Fibroblast of lung (primary cell): ENCODE measurements around the gene RPL18A. TPM values are rescaled to one million over a fixed set of nuclear protein-coding genes. Genes with fewer than 3 reads are reported as not detected.

Source experiments
- DNase-seq, 2 donors: peaks; one replicate each; pipeline versions ENCODE4 v3.0.0 to v3.0.0-alpha.2; 2010; ENCODE audit warnings: low read depth in 2 of 2
- H2AFZ ChIP-seq: 2 replicates; pipeline ENCODE4 v1.5.1; 2012; ENCODE audit warnings: low read length, control low read depth, inconsistent platforms
- H3K27ac ChIP-seq: 2 replicates; pipeline ENCODE4 v1.5.1; 2011; ENCODE audit warnings: low read length, control low read depth; ENCODE audit not compliant: insufficient read depth
- H3K27me3 ChIP-seq: 2 replicates; pipeline ENCODE4 v1.5.1; 2011; ENCODE audit warnings: mild to moderate bottlenecking, low read length; ENCODE audit not compliant: control insufficient read depth, insufficient read depth
- H3K36me3 ChIP-seq: 2 replicates; pipeline ENCODE4 v1.5.1; 2011; ENCODE audit warnings: low read length; ENCODE audit not compliant: control insufficient read depth, insufficient read depth
- H3K4me1 ChIP-seq: 2 replicates; pipeline ENCODE4 v1.5.1; 2011; ENCODE audit warnings: low read length; ENCODE audit not compliant: control insufficient read depth, insufficient read depth; ENCODE audit errors: extremely low read depth
- H3K4me2 ChIP-seq: 2 replicates; pipeline ENCODE4 v1.5.1; 2011; ENCODE audit warnings: low read length, control low read depth; ENCODE audit not compliant: insufficient read depth; ENCODE audit errors: extremely low read depth
- H3K4me3 ChIP-seq, 4 experiments: fragments of 200-600 bp in 1 of 4; sonication (generic) in 1 of 4; replicated peaks in 1 of 4; 2 replicates each; pipeline ENCODE4 v1.5.1; 2011 to 2016; ENCODE audit warnings: low read length in 4 of 4, low read depth in 3 of 4, mild to moderate bottlenecking in 3 of 4, control low read depth in 2 of 4, inconsistent platforms in 1 of 4, mixed read lengths in 1 of 4; ENCODE audit not compliant: insufficient read depth in 1 of 4; ENCODE audit errors: control extremely low read depth in 1 of 4
- H3K79me2 ChIP-seq: 2 replicates; pipeline ENCODE4 v1.5.1; 2012; ENCODE audit warnings: mild to moderate bottlenecking, low read length, inconsistent platforms; ENCODE audit not compliant: control insufficient read depth, insufficient read depth
- H3K9ac ChIP-seq: 2 replicates; pipeline ENCODE4 v1.5.1; 2011; ENCODE audit warnings: mild to moderate bottlenecking, low read length, control low read depth; ENCODE audit not compliant: insufficient read depth
- H3K9me3 ChIP-seq: 2 replicates; pipeline ENCODE4 v1.5.1; 2012; ENCODE audit warnings: low read depth, low read length; ENCODE audit not compliant: control insufficient read depth, insufficient read depth
- H4K20me1 ChIP-seq: 2 replicates; pipeline ENCODE4 v1.5.1; 2011; ENCODE audit warnings: low read length; ENCODE audit not compliant: control insufficient read depth, insufficient read depth; ENCODE audit errors: extremely low read depth
- CTCF ChIP-seq, 2 donors: IDR thresholded peaks in 1 of 2; conservative IDR thresholded peaks in 1 of 2; 1 replicate in 1 of 2; 2 replicates in 1 of 2; pipeline ENCODE4 v1.5.1; 2011 to 2012; ENCODE audit warnings: low read length in 2 of 2, control low read depth in 1 of 2, inconsistent platforms in 1 of 2, low read depth in 1 of 2, mild to moderate bottlenecking in 1 of 2
- EZH2 ChIP-seq: IDR thresholded peaks from 2 replicates; pipeline ENCODE4 v1.5.1; 2012; ENCODE audit warnings: low read length, control low read depth, mild to moderate bottlenecking; ENCODE audit errors: missing control alignments
- polyA plus RNA-seq, 2 donors: library from polyadenylated mRNA; depleted of rRNA in 1 of 2; stranded (reverse) in 1 of 2; unstranded in 1 of 2; fragments of >200 nt; gene quantifications; 2 replicates each; pipeline ENCODE4 v1.2.1, GENCODE V29; 2011 to 2012; ENCODE audit warnings: missing spikeins in 1 of 2
- total RNA-seq: library from RNA; depleted of rRNA; stranded (reverse); fragments of >200 nt; gene quantifications from 2 replicates; pipeline ENCODE4 v1.2.1, GENCODE V29; 2014

RPL18A gene
- total and polyA plus RNA-seq, 2 donors (not counting 1 experiment from before 2014, with no cell fraction given) = 891 to 1,148 TPM

DNA sequence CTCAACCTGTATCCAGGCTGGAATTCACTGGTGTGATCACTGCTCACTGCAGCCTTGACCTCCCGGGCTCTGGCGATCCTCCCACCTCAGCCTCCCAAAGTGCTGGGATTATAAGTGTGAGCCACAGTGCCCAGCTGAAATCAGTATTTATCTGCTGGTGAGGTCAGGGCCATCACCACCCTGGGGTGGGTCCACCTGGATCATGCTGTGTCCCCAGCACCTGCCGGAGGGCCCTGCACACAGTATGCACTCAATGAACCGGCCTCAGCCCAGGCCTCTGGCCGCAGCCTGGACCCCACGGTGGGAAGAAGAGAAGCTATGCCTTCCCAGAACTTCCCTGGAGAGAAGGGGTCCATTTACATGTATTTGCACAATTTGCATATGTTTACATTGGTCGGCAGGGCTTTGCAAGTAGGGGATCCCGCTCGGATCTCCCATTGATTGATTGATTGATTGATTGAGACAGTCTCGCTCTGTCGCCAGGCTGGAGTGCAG lies 9.5 kb downstream of the RPL18A start:
- Histone ChIP-seq H3K27me3 (peaks cover 40% of the 10 kb centered on the region), H3K9ac (no peak overlapping the region), H3K27ac (no peak overlapping the region), H3K4me1 (no peaks in the 10 kb centered on the region), H4K20me1 (no peaks in the 10 kb centered on the region), H3K36me3 (peaks cover 3% of the 10 kb centered on the region), H3K79me2 (no peaks in the 10 kb centered on the region), H3K9me3 (no peaks in the 10 kb centered on the region), H3K4me3 (no peak overlapping the region), H3K4me2 (no peak overlapping the region), H2AFZ (no peak overlapping the region)
- DNase-seq = no peak
- TF ChIP-seq EZH2 (no peak), CTCF (conservative IDR thresholded peaks at IDR 0.05 in 1 of 2, IDR thresholded peaks at IDR 0.05 in 1 of 2; ENCODE audit: low read depth in 1 of 2, low read length in 2 of 2) (no peak)

DNA sequence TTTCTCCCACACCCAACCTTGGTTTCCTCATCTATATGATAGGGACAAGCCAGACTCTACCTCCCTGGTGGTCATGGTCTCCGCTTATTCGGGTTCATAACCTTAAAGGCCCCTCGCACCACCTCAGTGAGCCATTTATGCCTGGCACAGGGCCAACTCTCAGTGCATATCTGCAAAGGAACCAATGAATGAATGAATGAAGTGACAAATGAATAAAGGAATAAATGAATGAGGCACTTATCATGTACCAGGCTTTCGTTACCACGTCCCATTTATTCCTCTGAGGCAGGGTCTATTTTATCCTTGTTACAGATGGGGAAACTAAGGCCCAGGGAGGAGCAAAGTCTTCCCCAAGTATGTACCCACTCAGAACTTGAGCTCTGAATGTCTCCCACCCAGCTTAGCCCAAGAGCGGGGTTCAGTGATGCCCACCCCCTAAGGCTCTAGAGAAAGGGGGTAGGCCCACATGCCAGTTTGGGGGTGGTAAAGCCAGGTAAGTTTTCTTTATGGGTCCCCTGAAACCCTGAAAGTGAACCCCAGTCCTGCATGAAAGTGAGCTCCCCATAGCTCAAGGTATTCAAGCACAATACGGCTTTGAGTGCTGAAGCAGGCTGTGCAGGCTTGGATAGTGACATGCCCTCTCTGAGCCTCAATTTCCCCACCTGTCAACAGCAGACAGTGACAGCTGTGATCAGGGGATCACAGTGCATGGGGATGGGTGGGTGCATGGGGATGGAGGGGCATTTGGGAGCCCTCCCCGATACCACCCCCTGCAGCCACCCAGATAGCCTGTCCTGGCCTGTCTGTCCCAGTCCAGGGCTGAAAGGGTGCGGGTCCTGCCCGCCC lies 11.5 kb downstream of the RPL18A start:
- peaks cover 44% of the 10 kb centered on the region for H3K27me3 ChIP-seq
- no peak for DNase-seq

More for the DNA sequence above, 11.5 kb downstream of the RPL18A start:
- no peak overlapping the region for H3K4me3 ChIP-seq
- H3K79me2 ChIP-seq = no peaks in the 10 kb centered on the region
- no peaks in the 10 kb centered on the region for H4K20me1 ChIP-seq
- no peaks in the 10 kb centered on the region for H3K36me3 ChIP-seq
- TF ChIP-seq CTCF (conservative IDR thresholded peaks at IDR 0.05 in 1 of 2, IDR thresholded peaks at IDR 0.05 in 1 of 2; ENCODE audit: low read depth in 1 of 2, low read length in 2 of 2) (no peak), EZH2 (peak; percentile 80)
- H3K4me1 ChIP-seq = no peaks in the 10 kb centered on the region
- no peak overlapping the region for H3K9ac ChIP-seq
- H3K9me3 ChIP-seq = no peaks in the 10 kb centered on the region
- no peak overlapping the region for H3K4me2 ChIP-seq
- H2AFZ ChIP-seq = no peak overlapping the region
- no peak overlapping the region for H3K27ac ChIP-seq
